ENCODE data around the gene XPO5.

GRCh38 chr6:43495409-43495941, 80.4 kb downstream of the XPO5 start:
- TF ChIP-seq GATA3 (IDR thresholded peaks at IDR 0.05; ENCODE audit: low read depth, low read length) (no peak), GATA2 (IDR thresholded peaks at IDR 0.05; ENCODE audit: low read depth, low read length) (no peak)

Data from SH-SY5Y (cell line).